ENCODE results near the gene NCKAP5.

DNA sequence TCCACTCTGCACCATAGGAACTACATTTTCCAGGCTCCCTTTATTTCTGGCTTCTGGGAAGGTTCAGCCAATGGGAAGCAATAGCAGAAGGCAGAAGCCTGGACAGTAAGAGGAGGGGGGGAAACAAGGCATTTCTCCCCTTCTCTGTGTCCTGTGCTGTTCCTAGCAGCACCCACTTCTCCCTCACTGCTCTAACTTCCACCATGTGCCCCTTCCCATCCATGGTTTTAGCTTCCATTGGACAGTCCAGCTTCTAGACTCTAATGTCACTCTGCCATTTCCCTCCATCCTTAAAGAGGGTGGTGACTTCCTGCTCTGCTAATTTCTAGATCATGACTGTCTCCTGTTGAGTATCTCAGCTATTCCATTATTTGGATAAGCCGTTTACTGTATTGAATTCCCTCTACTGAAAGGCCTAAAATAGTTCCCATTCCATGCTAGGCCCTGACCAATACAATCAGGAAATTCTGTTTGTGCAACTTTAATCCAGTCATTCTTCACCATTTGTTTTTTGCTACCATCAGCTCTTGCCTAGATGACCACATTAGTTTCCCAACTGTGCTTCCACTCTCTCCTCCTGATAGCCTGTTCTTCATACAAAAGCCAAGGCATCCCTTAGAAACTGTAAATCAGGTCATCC is 877.5 kb downstream of the NCKAP5 start:
- TF ChIP-seq JUNB (IDR thresholded peaks at IDR 0.05) (no peak), HDAC2 (IDR thresholded peaks at IDR 0.05) (no peak), BHLHE40 (IDR thresholded peaks at IDR 0.05; ENCODE audit: low read depth, low read length) (no peak), RFX5 (IDR thresholded peaks at IDR 0.05) (no peak), RAD21 (conservative IDR thresholded peaks at IDR 0.05 in 1 of 2, IDR thresholded peaks at IDR 0.05 in 1 of 2) (no peak), ZNF302 (CRISPR knock-in tag; IDR thresholded peaks at IDR 0.05) (no peak), MAFK (IDR thresholded peaks at IDR 0.05; ENCODE audit: partially characterized antibody) (no peak)
- TF ChIP-seq, protein P1, sequence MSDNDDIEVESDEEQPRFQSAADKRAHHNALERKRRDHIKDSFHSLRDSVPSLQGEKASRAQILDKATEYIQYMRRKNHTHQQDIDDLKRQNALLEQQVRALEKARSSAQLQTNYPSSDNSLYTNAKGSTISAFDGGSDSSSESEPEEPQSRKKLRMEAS (IDR thresholded peaks at IDR 0.05) = no peak
- TF ChIP-seq, protein P2, sequence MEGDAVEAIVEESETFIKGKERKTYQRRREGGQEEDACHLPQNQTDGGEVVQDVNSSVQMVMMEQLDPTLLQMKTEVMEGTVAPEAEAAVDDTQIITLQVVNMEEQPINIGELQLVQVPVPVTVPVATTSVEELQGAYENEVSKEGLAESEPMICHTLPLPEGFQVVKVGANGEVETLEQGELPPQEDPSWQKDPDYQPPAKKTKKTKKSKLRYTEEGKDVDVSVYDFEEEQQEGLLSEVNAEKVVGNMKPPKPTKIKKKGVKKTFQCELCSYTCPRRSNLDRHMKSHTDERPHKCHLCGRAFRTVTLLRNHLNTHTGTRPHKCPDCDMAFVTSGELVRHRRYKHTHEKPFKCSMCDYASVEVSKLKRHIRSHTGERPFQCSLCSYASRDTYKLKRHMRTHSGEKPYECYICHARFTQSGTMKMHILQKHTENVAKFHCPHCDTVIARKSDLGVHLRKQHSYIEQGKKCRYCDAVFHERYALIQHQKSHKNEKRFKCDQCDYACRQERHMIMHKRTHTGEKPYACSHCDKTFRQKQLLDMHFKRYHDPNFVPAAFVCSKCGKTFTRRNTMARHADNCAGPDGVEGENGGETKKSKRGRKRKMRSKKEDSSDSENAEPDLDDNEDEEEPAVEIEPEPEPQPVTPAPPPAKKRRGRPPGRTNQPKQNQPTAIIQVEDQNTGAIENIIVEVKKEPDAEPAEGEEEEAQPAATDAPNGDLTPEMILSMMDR (IDR thresholded peaks at IDR 0.05) = no peak

Measured in A549 (cell line).